Fibroblast of upper back skin (primary cell): ENCODE measurements around the gene OR4C6.

Experiments
- DNase-seq: peaks from one replicate; pipeline ENCODE4 v3.0.0-alpha.2; 2013

Gene OR4C6

GRCh38 chr11:55661901-55662300 lies at the start of gene OR4C6:
TSS of gene OR4C6 (plus strand) at chr11:55662201. CDS start at chr11:55665167, 2,966 bp downstream.
- DNase-seq: no peak

- no peak for DNase-seq
Measured at GRCh38 chr11:55624531-55624930, 37.5 kb upstream of the OR4C6 start.

GRCh38 chr11:55634813-55635212 lies 27.2 kb upstream of the OR4C6 start, which contains the start of gene OR4P4:
TSS of gene OR4P4 (plus strand) at chr11:55635113.
- no peak for DNase-seq

GRCh38 chr11:55648027-55648426 lies 14.0 kb upstream of the OR4C6 start, which contains the start of gene OR4S2:
TSS of gene OR4S2 (plus strand) at chr11:55648327. CDS start at chr11:55650904, 2,577 bp downstream.
- DNase-seq: no peak

- DNase-seq: no peak
Measured at GRCh38 chr11:55652560-55652959, 9.4 kb upstream of the OR4C6 start.

GRCh38 chr11:55655096-55655495 lies 6.9 kb upstream of the OR4C6 start:
- DNase-seq: no peak

- no peak for DNase-seq
Measured at GRCh38 chr11:55658031-55658573, 3.9 kb upstream of the OR4C6 start.

GRCh38 chr11:55658608-55659007 lies 3.4 kb upstream of the OR4C6 start:
- no peak for DNase-seq

GRCh38 chr11:55669376-55669775 lies 7.4 kb downstream of the OR4C6 start:
- DNase-seq: no peak

GRCh38 chr11:55673860-55674259 lies 11.9 kb downstream of the OR4C6 start:
- DNase-seq: no peak

GRCh38 chr11:55697817-55698216 lies 35.8 kb downstream of the OR4C6 start:
- DNase-seq: no peak

GRCh38 chr11:55701429-55701828 lies 39.4 kb downstream of the OR4C6 start:
- no peak for DNase-seq

- peak; percentile 0 for DNase-seq
Measured at GRCh38 chr11:55707029-55707428, 45.0 kb downstream of the OR4C6 start.

GRCh38 chr11:55714982-55715888 lies 53.2 kb downstream of the OR4C6 start:
- no peak for DNase-seq
